Measurements from ENCODE around the gene BRPF3.
"Not testable (repeated sequence)": the region's sequence is repeated elsewhere in the genome, so short reads cannot be mapped to it uniquely, and the experiment has no call there.

BRPF3 gene

DNA sequence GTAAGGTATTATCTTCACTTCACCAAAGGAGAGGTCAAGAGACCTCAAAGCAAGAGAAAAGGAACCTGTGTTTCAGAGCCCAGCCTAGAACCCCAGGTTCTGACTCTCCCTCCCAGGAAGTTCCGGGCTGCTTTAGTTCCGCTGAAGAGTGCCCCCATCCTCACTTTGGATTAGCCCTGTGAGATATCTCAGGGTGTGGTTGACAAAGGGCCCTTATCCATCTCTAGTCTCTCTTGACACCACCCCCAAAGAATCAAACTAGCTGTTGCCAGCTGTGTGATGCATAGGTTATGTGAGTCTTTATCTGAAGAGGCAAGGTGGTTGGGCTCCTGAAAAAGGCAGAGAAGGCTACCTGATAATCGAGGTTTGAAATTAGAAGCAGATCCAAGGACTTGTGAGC is 20.6 kb downstream of the BRPF3 start:
- no peak for DNase-seq (ENCODE audit: low read depth in 2 of 2)
- no peak overlapping the region for H3K4me3 ChIP-seq (replicated peaks in 1 of 2; ENCODE audit: low read depth in 2 of 2, low read length in 2 of 2)
- TF ChIP-seq, protein P1, sequence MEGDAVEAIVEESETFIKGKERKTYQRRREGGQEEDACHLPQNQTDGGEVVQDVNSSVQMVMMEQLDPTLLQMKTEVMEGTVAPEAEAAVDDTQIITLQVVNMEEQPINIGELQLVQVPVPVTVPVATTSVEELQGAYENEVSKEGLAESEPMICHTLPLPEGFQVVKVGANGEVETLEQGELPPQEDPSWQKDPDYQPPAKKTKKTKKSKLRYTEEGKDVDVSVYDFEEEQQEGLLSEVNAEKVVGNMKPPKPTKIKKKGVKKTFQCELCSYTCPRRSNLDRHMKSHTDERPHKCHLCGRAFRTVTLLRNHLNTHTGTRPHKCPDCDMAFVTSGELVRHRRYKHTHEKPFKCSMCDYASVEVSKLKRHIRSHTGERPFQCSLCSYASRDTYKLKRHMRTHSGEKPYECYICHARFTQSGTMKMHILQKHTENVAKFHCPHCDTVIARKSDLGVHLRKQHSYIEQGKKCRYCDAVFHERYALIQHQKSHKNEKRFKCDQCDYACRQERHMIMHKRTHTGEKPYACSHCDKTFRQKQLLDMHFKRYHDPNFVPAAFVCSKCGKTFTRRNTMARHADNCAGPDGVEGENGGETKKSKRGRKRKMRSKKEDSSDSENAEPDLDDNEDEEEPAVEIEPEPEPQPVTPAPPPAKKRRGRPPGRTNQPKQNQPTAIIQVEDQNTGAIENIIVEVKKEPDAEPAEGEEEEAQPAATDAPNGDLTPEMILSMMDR (IDR thresholded peaks at IDR 0.05; ENCODE audit: low read depth, low read length): no peak

DNA sequence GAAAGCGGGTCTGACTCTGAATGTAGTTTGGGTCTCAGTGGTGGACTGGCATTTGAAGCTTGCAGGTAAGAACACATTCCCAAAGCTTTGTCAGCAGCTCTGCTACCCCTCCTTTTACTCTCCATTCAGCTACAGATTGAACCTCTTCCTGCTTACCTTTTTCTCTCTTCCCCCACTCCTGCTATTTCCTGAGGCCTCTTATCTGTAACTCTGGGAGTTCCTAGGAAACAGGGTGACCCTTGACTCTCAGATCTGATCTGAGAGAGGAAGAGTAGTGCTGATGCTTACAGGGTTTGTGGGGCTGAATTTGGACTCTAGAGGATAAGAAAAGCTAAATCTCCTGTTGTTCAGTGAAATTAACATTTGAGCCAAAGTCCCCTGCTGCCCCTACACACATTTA is 21.4 kb downstream of the BRPF3 start:
- TF ChIP-seq, protein P1 (IDR thresholded peaks at IDR 0.05; ENCODE audit: low read depth, low read length): no peak
- DNase-seq (ENCODE audit: low read depth in 2 of 2): no peak
- H3K4me3 ChIP-seq (replicated peaks in 1 of 2; ENCODE audit: low read depth in 2 of 2, low read length in 2 of 2): no peak overlapping the region

DNA sequence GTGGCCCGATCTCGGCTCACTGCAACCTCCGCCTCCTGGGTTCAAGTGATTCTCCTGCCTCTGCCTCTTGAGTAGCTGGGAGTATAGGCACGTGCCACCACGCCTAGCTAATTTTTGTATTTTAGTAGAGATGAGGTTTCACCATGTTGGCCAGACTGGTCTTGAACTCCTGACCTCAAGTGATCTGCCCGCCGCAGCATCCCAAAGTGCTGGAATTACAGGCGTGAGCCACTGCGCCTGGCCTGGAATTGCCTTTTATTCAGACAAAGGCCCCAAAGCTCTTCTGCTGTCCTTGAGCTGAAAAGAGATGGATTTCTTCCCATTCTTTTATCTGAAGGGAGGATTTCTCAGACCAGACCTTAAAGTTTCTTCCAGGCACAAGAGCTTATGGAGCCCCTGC is 22.0 kb downstream of the BRPF3 start:
- not testable (repeated sequence) for H3K4me3 ChIP-seq (replicated peaks in 1 of 2; ENCODE audit: low read depth in 2 of 2, low read length in 2 of 2); DNase-seq (ENCODE audit: low read depth in 2 of 2)

DNA sequence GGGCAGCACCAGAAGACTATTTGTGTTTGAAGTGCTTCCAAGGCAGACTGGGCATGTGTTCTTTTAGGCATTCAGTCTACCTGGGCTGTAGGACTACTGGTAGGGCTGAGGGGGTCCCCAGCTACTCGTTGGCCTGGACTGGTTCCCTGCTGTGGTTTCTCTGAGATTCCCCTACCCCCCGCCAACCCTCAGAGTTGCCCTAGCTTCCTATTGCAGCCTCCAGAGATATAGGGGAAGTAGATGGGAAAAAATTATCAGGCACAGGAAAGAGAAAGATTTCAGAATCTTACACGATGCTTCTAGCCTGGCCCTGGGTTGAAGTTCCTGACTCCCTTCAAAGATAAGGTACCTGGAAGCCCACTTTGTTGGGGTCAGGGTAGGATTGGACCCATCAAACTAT is 22.5 kb downstream of the BRPF3 start:
- DNase-seq (ENCODE audit: low read depth in 2 of 2): no peak
- TF ChIP-seq, protein P1 (IDR thresholded peaks at IDR 0.05; ENCODE audit: low read depth, low read length): no peak

DNA sequence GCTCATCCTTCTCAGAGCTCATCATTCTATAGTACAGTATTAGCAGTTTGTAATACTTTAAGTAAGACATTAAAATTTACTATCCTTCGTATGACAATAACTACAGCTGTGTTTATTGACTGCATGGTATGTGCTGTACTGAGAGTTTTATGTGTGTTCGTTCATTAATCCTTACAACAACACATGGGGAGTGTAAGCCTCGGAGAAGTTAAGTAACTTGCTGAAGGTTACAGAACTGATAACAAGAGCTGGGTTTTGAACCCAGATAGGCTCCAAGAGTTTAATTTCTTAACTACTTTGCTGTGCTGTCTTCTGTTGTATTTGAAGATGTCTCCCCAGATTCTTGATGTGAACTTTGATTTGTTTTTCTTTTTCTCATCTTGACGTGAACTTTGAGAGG is 23.7 kb downstream of the BRPF3 start:
- TF ChIP-seq, protein P1 (IDR thresholded peaks at IDR 0.05; ENCODE audit: low read depth, low read length): no peak
- DNase-seq (ENCODE audit: low read depth in 2 of 2): no peak
- no peak overlapping the region for H3K4me3 ChIP-seq (replicated peaks in 1 of 2; ENCODE audit: low read depth in 2 of 2, low read length in 2 of 2)

More for the DNA sequence above, 22.5 kb downstream of the BRPF3 start:
- H3K4me3 ChIP-seq (replicated peaks in 1 of 2; ENCODE audit: low read depth in 2 of 2, low read length in 2 of 2): no peak overlapping the region

DNA sequence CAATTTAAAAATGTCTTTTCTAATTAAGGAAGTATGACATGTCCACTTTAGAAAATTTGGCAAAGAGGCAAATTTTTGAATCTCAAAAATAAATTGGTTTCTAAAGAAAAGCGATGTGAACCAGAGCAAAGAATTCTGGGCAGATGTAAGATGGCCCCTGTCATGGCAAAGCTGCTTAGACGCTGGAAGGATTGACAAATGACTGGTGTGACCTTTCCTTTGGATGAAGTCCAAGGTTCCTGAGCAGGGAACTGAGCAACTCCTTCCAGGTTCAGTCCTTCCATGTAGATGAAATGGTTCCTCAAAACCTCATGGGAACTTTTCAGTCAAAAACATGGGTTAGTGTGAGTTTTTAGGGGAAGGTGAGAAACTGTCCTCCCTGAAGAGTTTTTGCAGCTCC is 25.1 kb downstream of the BRPF3 start:
- H3K4me3 ChIP-seq (replicated peaks in 1 of 2; ENCODE audit: low read depth in 2 of 2, low read length in 2 of 2): no peak overlapping the region
- DNase-seq (ENCODE audit: low read depth in 2 of 2): no peak
- TF ChIP-seq, protein P1 (IDR thresholded peaks at IDR 0.05; ENCODE audit: low read depth, low read length): no peak

DNA sequence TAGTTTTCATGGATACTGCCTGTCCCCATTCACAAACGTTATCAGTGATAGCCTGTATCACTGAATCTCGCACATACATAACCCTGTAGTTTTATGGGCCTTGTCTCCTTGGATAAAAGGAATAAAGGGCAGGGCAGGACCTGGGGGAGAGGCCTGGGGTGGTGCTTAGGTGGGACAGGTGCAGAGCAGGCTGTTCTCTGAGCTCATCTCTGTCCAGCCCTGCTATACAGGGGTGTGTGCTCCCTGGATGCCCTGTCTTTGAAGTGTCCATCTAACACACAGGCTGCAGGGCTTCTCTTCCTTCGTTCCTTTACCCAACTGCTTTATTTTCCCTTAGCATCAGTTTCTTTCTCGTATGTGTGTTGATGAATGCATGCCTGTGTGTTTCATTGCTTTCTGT is 26.4 kb downstream of the BRPF3 start:
- no peak overlapping the region for H3K4me3 ChIP-seq (replicated peaks in 1 of 2; ENCODE audit: low read depth in 2 of 2, low read length in 2 of 2)
- no peak for DNase-seq (ENCODE audit: low read depth in 2 of 2)
- TF ChIP-seq, protein P1 (IDR thresholded peaks at IDR 0.05; ENCODE audit: low read depth, low read length): no peak
